ENCODE measurements around the gene TDG. TPM values are rescaled to one million over a fixed set of nuclear protein-coding genes. Genes with fewer than 3 reads are reported as not detected.

Gene TDG
- total RNA-seq, 1 experiment from 2014 or later = 33.0 TPM

GRCh38 chr12:103958621-103959020, 7.1 kb upstream of the TDG start:
- TF ChIP-seq AFF4 (CRISPR knock-in tag; IDR thresholded peaks at IDR 0.05; ENCODE audit: borderline replicate concordance) (no peak), SMAD3 (CRISPR knock-in tag; IDR thresholded peaks at IDR 0.05; ENCODE audit: borderline replicate concordance) (no peak), ZNF416 (CRISPR knock-in tag; IDR thresholded peaks at IDR 0.05) (no peak), NFYB (CRISPR knock-in tag; conservative IDR thresholded peaks at IDR 0.05; ENCODE audit: low read depth) (no peak), ETV6 (CRISPR knock-in tag; IDR thresholded peaks at IDR 0.05) (no peak), FOXK1 (CRISPR knock-in tag; IDR thresholded peaks at IDR 0.05) (no peak), CBFB (CRISPR knock-in tag; IDR thresholded peaks at IDR 0.05; ENCODE audit: low read depth) (no peak), TEAD1 (CRISPR knock-in tag; IDR thresholded peaks at IDR 0.05) (no peak), ZNF232 (CRISPR knock-in tag; IDR thresholded peaks at IDR 0.05) (no peak), USF2 (CRISPR knock-in tag; IDR thresholded peaks at IDR 0.05) (no peak), PRRX2 (CRISPR knock-in tag; IDR thresholded peaks at IDR 0.05) (no peak), FOXP4 (CRISPR knock-in tag; IDR thresholded peaks at IDR 0.05) (no peak), KAT7 (CRISPR knock-in tag; IDR thresholded peaks at IDR 0.05; ENCODE audit: borderline replicate concordance) (no peak), IRF2 (CRISPR knock-in tag; IDR thresholded peaks at IDR 0.05; ENCODE audit: borderline replicate concordance, low read depth) (no peak), GABPB1 (CRISPR knock-in tag; IDR thresholded peaks at IDR 0.05) (no peak), FOXJ3 (CRISPR knock-in tag; IDR thresholded peaks at IDR 0.05; ENCODE audit: borderline replicate concordance) (no peak), ZMAT4 (CRISPR knock-in tag; IDR thresholded peaks at IDR 0.05) (no peak)
- H3K27me3 Mint-ChIP-seq (ENCODE audit: low read depth) = no peaks in the 10 kb centered on the region
- ATAC-seq (no peak), DNase-seq (ENCODE audit: low spot score) (no peak)
- H3K4me1 Mint-ChIP-seq = peaks cover 24% of the 10 kb centered on the region
- CTCF ChIA-PET = no interaction called here
- peak overlapping the region; percentile 48 for H3K4me3 Mint-ChIP-seq
- H3K27ac Mint-ChIP-seq = no peak overlapping the region
- POLR2A ChIA-PET = no interaction called here
- H3K36me3 Mint-ChIP-seq = peaks cover 9% of the 10 kb centered on the region
- no peaks in the 10 kb centered on the region for H3K9me3 Mint-ChIP-seq

- no peak overlapping the region for H3K27ac Mint-ChIP-seq
- no peak overlapping the region for H3K4me3 Mint-ChIP-seq
- TF ChIP-seq NR2C2 (CRISPR knock-in tag; IDR thresholded peaks at IDR 0.05) (no peak), JAZF1 (CRISPR knock-in tag; IDR thresholded peaks at IDR 0.05) (no peak), MYBL2 (CRISPR knock-in tag; IDR thresholded peaks at IDR 0.05) (no peak), HMGA2 (CRISPR knock-in tag; IDR thresholded peaks at IDR 0.05) (no peak), ETV6 (CRISPR knock-in tag; IDR thresholded peaks at IDR 0.05) (no peak), NFATC4 (CRISPR knock-in tag; IDR thresholded peaks at IDR 0.05) (no peak), ZNF121 (CRISPR knock-in tag; IDR thresholded peaks at IDR 0.05) (no peak), USF2 (CRISPR knock-in tag; IDR thresholded peaks at IDR 0.05) (no peak)
- H3K9me3 Mint-ChIP-seq = no peaks in the 10 kb centered on the region
- DNase-seq (ENCODE audit: low spot score) (no peak), ATAC-seq (no peak)
- peaks cover 27% of the 10 kb centered on the region for H3K4me1 Mint-ChIP-seq
- POLR2A ChIA-PET = interaction anchor here (1.1 kb wide), 1 partner anchor 31 kb away, joined by 3 read pairs; the partner anchor contains the start of gene HSP90B1
- H3K36me3 Mint-ChIP-seq = 0 out of 2 replicates have a peak, but pooled peaks cover 3% of the 10 kb centered on the region
- CTCF ChIA-PET = no interaction called here
- H3K27me3 Mint-ChIP-seq (ENCODE audit: low read depth) = no peaks in the 10 kb centered on the region
These were observed 5.0 kb upstream of the TDG start for GRCh38 chr12:103960616-103961227.
